ENCODE results near the gene KNTC1.

Gene KNTC1

DNA sequence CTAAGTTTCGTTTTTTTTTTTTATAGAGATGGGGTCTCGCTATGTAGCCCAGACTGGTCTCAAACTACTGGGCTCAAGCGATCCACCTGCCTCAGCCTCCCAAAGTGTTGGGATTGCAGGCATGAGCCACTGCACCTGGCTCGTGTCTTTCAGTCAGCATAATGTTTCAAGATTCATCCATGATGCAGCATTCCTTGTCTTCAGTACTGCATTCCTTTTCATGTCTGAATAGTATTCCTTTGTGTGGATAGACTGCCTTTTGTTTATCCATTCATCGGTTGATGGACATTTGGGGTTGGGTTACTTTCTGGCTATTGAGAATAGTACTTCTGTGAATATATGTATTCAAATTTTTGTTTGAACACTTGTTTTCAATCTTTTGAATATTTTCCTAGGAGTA, 138.7 kb downstream of the KNTC1 start:
- Histone ChIP-seq H3K36me3 (ENCODE audit: control insufficient read depth, insufficient read depth, low read length) (no peaks in the 10 kb centered on the region), H3K27ac (no peak overlapping the region), H3K9me3 (ENCODE audit: control insufficient read depth, low read length) (no peaks in the 10 kb centered on the region), H3K4me2 (ENCODE audit: low read length) (no peak overlapping the region), H2AFZ (no peak overlapping the region), H3K9ac (no peak overlapping the region), H3K27me3 (ENCODE audit: control insufficient read depth, insufficient read depth, low read length) (no peaks in the 10 kb centered on the region), H3K4me3 (ENCODE audit: low read depth, low read length) (no peak overlapping the region), H3K79me2 (no peaks in the 10 kb centered on the region), H3K4me1 (peaks cover 5% of the 10 kb centered on the region)
- TF ChIP-seq, protein P1, sequence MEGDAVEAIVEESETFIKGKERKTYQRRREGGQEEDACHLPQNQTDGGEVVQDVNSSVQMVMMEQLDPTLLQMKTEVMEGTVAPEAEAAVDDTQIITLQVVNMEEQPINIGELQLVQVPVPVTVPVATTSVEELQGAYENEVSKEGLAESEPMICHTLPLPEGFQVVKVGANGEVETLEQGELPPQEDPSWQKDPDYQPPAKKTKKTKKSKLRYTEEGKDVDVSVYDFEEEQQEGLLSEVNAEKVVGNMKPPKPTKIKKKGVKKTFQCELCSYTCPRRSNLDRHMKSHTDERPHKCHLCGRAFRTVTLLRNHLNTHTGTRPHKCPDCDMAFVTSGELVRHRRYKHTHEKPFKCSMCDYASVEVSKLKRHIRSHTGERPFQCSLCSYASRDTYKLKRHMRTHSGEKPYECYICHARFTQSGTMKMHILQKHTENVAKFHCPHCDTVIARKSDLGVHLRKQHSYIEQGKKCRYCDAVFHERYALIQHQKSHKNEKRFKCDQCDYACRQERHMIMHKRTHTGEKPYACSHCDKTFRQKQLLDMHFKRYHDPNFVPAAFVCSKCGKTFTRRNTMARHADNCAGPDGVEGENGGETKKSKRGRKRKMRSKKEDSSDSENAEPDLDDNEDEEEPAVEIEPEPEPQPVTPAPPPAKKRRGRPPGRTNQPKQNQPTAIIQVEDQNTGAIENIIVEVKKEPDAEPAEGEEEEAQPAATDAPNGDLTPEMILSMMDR (IDR thresholded peaks at IDR 0.05): no peak

- TF ChIP-seq, protein P1 (IDR thresholded peaks at IDR 0.05): no peak
- Histone ChIP-seq H3K4me2 (ENCODE audit: low read length) (no peak overlapping the region), H3K4me1 (no peaks in the 10 kb centered on the region), H2AFZ (no peak overlapping the region), H3K9me3 (ENCODE audit: control insufficient read depth, low read length) (no peaks in the 10 kb centered on the region), H3K79me2 (no peaks in the 10 kb centered on the region), H3K9ac (no peak overlapping the region), H3K36me3 (ENCODE audit: control insufficient read depth, insufficient read depth, low read length) (no peaks in the 10 kb centered on the region), H3K27me3 (ENCODE audit: control insufficient read depth, insufficient read depth, low read length) (no peaks in the 10 kb centered on the region), H3K4me3 (ENCODE audit: low read depth, low read length) (no peak overlapping the region), H3K27ac (no peak overlapping the region)
Measured at GRCh38 chr12:122668268-122668667, 141.2 kb downstream of the KNTC1 start.

DNA sequence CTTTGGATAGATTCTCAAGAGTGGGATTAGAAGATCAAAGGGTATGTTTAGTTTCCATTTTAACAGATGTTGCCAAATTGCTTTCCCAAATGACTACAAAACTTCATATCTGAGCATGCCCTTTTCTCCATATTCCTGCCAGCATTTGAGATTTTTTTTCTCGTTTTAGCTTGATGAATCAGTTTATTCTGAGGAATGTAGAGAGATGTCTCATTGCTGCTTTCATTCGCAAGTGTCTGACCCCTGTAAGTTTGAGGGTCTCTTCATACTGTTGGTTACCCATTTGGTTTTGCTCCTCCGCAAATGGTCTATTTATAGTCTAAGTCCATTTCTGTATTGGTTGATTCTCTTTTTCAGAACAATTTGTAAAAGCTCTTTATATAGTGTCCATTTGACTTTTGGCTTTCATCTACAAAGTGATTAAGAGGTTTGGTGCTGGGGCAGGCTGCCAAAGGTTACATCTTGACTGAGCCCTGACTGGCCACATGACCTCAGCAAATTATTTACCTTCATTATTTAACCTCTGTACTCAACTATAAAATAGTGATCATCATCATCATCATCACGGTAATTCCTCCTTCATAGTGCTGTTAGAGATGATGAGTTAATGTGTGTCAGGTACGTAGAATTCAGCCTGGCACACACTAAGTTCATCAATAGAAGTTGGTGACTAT, 142.5 kb downstream of the KNTC1 start:
- peak overlapping the region; percentile 22 for H3K4me2 ChIP-seq (ENCODE audit: low read length)
- no peak overlapping the region for H3K9ac ChIP-seq
- TF ChIP-seq, protein P1 (IDR thresholded peaks at IDR 0.05): no peak
- H3K4me1 ChIP-seq: peaks cover 5% of the 10 kb centered on the region
- no peaks in the 10 kb centered on the region for H3K27me3 ChIP-seq (ENCODE audit: control insufficient read depth, insufficient read depth, low read length)
- H3K27ac ChIP-seq: no peak overlapping the region
- no peak overlapping the region for H2AFZ ChIP-seq
- no peaks in the 10 kb centered on the region for H3K36me3 ChIP-seq (ENCODE audit: control insufficient read depth, insufficient read depth, low read length)
- H3K9me3 ChIP-seq (ENCODE audit: control insufficient read depth, low read length): no peaks in the 10 kb centered on the region
- no peaks in the 10 kb centered on the region for H3K79me2 ChIP-seq
- no peak overlapping the region for H3K4me3 ChIP-seq (ENCODE audit: low read depth, low read length)

DNA sequence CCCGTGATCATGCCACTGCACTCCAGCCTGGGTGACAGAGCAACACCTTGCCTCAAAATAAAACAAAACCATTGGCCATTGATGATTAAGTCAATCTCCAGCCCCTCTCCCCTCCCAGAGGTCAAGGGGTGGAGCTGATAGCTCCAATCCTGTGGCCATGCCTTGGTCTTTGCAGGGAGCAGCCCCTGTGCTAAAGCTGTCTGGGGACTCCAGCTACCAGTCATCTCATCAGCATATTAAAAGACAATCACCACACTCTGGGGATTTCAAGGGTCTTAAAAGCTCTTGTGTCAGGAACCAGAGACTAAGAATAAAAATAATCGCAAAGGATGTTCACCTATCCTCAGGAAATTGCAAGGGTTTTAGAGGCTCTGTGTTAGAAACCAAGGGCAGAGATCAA, 145.5 kb downstream of the KNTC1 start:
- no peak overlapping the region for H3K9ac ChIP-seq
- TF ChIP-seq, protein P1 (IDR thresholded peaks at IDR 0.05): no peak
- no peak overlapping the region for H2AFZ ChIP-seq
- H3K4me2 ChIP-seq (ENCODE audit: low read length): no peak overlapping the region
- H3K79me2 ChIP-seq: no peaks in the 10 kb centered on the region
- H3K36me3 ChIP-seq (ENCODE audit: control insufficient read depth, insufficient read depth, low read length): no peaks in the 10 kb centered on the region
- H3K4me3 ChIP-seq (ENCODE audit: low read depth, low read length): no peak overlapping the region
- no peak overlapping the region for H3K27ac ChIP-seq
- peaks cover 10% of the 10 kb centered on the region for H3K4me1 ChIP-seq
- no peaks in the 10 kb centered on the region for H3K27me3 ChIP-seq (ENCODE audit: control insufficient read depth, insufficient read depth, low read length)
- no peaks in the 10 kb centered on the region for H3K9me3 ChIP-seq (ENCODE audit: control insufficient read depth, low read length)
